Spinal cord (tissue), 10 donors: Measurements from ENCODE around the gene MEAK7. TPM values are rescaled to one million over a fixed set of nuclear protein-coding genes. Genes with fewer than 3 reads are reported as not detected.

Source experiments
- DNase-seq, 6 donors: peaks; one replicate each; pipeline versions ENCODE4 v3.0.0 to v3.0.0-alpha.2; 2013 to 2015; ENCODE audit warnings: low spot score in 6 of 6, low read depth in 4 of 6
- H3K27ac ChIP-seq: one replicate; pipeline ENCODE4 v1.5.1; 2013; ENCODE audit warnings: low read depth, low read length, control low read depth
- H3K27me3 ChIP-seq: one replicate; pipeline ENCODE4 v1.6.1; 2013; ENCODE audit warnings: low read length; ENCODE audit not compliant: control insufficient read depth, insufficient read depth
- H3K36me3 ChIP-seq: one replicate; pipeline ENCODE4 v1.6.1; 2013; ENCODE audit warnings: low read length; ENCODE audit not compliant: control insufficient read depth, insufficient read depth
- H3K4me1 ChIP-seq: one replicate; pipeline ENCODE4 v1.6.1; 2013; ENCODE audit warnings: low read length; ENCODE audit not compliant: control insufficient read depth, insufficient read depth
- H3K4me3 ChIP-seq: one replicate; pipeline ENCODE4 v1.5.1; 2013; ENCODE audit warnings: low read depth, low read length, control low read depth
- H3K9me3 ChIP-seq: one replicate; pipeline ENCODE4 v1.6.1; 2013; ENCODE audit warnings: low read length; ENCODE audit not compliant: control insufficient read depth, insufficient read depth
- WGBS: methylation state at CpG from one replicate; pipeline ENCODE4 v1.1.5; 2013; ENCODE audit warnings: missing lambda C conversion rate; ENCODE audit not compliant: insufficient coverage; 5-methylcytosine and 5-hydroxymethylcytosine counted together
- polyA plus RNA-seq, 2 donors: library from polyadenylated mRNA; unstranded; fragments of 120-200 nt; gene quantifications; one replicate each; pipeline ENCODE4 v1.2.1, GENCODE V29; 2013; ENCODE audit not compliant: insufficient read length in 2 of 2
- total RNA-seq, 2 donors: library from RNA; depleted of rRNA in 1 of 2; stranded (reverse); fragments of 120-200 nt in 1 of 2; fragments of >200 nt in 1 of 2; gene quantifications; one replicate each; pipeline versions ENCODE4 v1.2.3 to v1.2.4, GENCODE V29; 2013 to 2014
- donor health status: healthy.

Gene MEAK7
- total and polyA plus RNA-seq, 4 donors: 9.2 to 14.3 (median 12.3) TPM

DNA sequence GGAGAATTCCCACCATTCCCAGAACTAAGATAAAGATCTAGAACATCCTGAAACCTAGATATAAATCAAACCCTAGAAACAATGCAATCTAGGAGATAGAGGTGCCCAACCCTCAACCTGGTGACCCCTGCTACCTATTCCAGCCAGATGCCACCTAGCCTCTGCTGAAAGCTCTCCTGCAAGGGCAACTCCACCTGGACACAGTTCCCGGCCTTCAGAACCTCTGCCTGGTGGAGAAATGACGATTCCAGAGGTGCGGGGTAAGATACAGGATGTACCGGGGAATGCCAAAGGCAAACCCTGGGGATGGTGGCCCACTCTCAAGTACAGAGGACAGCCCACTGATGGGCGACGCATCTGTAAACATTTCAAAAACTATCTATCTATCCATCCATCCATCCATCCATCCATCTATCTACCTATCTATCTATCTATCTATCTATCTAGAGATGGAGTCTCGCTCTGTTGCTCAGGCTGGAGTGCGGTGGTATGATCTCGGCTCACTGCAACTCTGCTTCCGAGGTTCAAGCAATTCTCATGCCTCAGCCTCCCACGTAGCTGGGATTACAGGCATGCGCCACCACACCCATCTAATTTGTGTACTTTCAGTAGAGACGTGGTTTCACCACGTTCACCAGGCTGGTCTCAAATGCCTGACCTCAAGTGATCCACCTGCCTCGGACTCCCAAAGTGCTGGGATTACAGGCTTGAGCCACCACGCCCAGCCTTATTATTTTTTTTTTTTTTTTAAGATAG lies 19.0 kb downstream of the MEAK7 start:
- H3K27me3 ChIP-seq: no peaks in the 10 kb centered on the region
- 94% methylated on average over 9 of the region's 16 CpGs for WGBS
- H3K9me3 ChIP-seq: no peaks in the 10 kb centered on the region
- H3K4me1 ChIP-seq: peaks cover 40% of the 10 kb centered on the region
- no peak overlapping the region for H3K27ac ChIP-seq
- DNase-seq: no peak
- H3K36me3 ChIP-seq: peaks cover 64% of the 10 kb centered on the region
- H3K4me3 ChIP-seq: no peak overlapping the region

DNA sequence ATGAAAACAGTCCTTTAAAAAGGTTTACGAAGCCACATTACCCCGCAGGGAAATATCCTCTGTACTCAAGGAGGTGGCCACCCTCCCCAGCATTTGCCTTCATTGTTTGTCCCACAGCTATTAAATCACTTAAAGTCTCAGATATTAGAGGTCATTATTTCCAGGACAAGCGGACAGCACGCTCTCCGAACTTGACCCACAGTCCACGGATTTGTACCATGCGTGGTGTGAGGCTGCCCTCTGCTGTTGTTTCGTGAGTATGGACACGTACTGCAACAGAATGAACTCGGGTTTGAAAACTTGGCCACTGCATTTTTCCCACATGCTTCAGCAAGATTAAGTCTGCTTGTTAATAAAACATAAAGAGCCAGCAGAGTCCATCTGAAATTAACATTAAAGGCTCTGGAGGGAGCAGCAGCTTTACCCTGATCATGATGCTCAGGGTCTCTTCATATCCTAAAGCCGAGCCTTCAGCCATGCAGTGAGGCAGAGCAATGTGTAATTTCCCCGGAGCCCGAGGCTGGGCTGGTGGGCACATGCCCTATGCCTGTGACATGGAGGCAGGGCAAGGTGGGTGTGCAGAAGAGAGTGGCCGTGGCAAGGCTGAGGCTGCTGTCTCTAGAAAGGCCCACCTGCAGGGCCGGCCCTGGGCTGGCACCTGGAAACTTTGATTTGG lies 19.7 kb downstream of the MEAK7 start:
- Histone ChIP-seq H3K4me1 (peaks cover 43% of the 10 kb centered on the region), H3K4me3 (no peak overlapping the region), H3K36me3 (peaks cover 71% of the 10 kb centered on the region), H3K9me3 (no peaks in the 10 kb centered on the region), H3K27ac (no peak overlapping the region), H3K27me3 (no peaks in the 10 kb centered on the region)
- 44% methylated on average over 12 of the region's 15 CpGs for WGBS
- peak; percentile 47 to 92 (median 72) for DNase-seq

DNA sequence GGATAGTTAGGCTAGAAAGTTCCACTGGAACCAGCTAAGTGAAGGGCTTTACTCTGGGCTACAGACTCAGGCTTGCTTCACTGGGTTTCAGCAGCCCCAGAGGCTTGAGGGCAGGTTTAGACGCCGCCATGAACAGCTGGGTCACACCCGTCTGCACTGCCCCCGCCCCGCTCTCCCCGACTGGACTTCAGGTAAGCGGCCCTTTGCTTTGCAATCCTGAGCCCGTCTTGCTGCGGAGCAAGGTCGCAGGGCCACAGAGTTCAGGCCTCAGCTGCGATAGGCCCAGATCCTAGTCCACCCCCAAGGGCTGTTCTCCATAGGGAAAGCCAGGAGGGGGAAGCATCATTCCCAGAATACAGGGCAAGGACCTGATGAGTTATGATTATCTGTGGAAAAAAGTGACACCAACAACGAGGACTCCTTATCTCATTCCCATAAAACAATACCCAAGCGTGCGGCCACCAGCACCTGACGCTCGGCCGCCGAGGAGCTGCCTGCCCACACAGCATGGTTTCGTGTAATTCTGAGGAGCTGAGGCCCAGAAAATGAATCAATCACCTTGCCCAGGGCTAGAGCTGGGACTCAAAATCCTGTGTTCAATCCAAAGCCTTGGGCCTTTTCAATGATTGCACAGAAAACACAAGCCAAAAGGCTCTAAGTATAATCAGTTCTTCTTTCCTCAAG lies 20.4 kb downstream of the MEAK7 start:
- Histone ChIP-seq H3K4me1 (peaks cover 43% of the 10 kb centered on the region), H3K36me3 (peaks cover 75% of the 10 kb centered on the region), H3K9me3 (no peaks in the 10 kb centered on the region), H3K27ac (no peak overlapping the region), H3K4me3 (no peak overlapping the region), H3K27me3 (no peaks in the 10 kb centered on the region)
- WGBS: 83% methylated on average over 18 of the region's 19 CpGs
- no peak for DNase-seq

DNA sequence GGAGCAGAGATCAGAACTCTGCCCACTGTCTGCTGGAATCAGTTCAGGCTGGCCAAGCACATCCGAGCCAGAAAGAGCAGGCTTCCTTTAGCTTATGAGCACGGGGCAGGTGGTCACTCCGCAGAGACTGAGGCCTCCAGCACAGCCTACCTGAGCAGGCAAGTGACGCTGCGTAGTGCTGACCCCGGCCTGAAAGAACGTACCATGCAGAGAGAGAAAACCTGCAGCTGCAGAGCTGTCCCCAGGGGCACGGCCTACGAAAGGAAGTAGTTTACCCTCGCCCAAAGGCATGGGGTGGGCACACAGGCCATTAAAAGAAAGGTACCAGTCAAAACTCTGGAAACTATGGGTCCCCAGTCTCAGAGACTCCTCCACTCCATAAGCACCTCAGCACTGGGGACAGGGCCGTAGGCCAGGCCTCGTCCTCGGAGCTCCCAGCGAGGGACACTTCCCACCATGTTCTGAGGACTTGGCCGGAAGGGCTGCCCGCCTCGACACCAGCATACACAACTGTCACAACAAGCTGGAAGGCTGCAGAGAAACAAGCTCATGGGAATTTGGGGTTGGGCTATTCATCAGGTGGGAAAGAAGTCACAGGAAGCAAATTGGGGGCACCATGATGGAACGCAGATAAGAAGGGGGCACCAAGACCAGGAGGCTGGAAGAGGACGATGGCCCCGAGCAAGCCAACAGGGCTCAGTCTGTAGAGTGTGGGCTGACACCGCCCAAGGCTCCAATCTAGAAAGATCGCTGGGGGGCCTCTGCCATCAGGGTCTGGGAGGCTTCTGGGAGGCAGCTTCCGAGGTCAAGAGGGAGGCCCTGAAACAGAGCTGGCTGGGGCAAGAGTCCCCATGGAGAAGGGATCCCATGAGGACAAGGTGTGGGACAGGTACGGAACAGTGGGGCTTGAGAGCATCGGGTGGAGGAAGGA lies 21.2 kb downstream of the MEAK7 start:
- no peak for DNase-seq
- H3K9me3 ChIP-seq: no peaks in the 10 kb centered on the region
- peaks cover 46% of the 10 kb centered on the region for H3K4me1 ChIP-seq
- H3K36me3 ChIP-seq: peaks cover 75% of the 10 kb centered on the region
- H3K4me3 ChIP-seq: no peak overlapping the region
- 95% methylated on average over 23 of the region's 25 CpGs for WGBS
- H3K27me3 ChIP-seq: no peaks in the 10 kb centered on the region
- no peak overlapping the region for H3K27ac ChIP-seq

DNA sequence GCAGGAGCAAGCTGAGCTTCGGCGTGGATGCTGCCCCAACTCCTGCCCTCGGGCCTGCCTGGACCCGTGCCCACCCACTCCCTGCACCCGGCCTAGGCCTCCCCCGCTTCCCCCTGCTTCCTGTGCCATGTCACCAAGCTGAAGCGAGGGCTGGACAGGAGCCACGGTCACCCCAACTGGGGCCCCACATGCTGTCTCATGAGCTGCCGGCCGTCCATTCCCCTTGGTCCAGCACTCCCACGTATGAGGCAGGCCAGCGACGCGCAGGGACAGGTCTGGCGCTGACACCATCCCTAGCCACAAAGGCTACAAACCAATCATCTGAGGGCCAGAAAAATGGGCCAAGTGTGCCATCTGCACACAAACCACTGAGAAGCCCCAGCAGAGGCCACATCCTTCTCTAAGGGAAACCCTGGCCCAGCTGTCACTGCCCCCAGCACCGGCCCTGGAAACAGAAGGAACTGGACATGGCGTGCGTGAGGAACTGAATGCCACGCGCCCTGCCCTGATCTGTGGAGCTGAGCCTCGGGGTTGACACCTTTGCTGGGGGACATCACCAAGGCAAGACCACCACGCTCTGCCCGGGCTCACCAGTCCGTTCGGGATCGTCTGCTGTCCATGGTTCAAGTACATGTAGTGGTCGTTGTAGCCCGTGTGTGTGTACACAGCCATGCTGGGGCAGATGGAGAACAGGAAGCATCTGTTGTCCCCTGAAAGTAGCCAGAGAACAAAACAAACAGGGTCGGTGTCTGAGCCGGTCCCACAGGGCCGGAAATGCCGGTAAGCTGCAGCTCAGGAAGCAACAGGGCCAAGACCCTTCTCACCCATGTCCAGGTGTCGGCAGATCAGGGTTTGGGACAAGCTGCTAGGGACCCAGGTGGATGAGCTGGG lies 22.2 kb downstream of the MEAK7 start:
- H3K27me3 ChIP-seq: no peaks in the 10 kb centered on the region
- peaks cover 46% of the 10 kb centered on the region for H3K4me1 ChIP-seq
- no peaks in the 10 kb centered on the region for H3K9me3 ChIP-seq
- peaks cover 70% of the 10 kb centered on the region for H3K36me3 ChIP-seq
- peak overlapping the region; percentile 71 for H3K27ac ChIP-seq
- DNase-seq: peak in 3 of 6 donors; percentile 35 to 75 (median 69)
- WGBS: 44% methylated on average over 32 of the region's 33 CpGs
- H3K4me3 ChIP-seq: no peak overlapping the region

DNA sequence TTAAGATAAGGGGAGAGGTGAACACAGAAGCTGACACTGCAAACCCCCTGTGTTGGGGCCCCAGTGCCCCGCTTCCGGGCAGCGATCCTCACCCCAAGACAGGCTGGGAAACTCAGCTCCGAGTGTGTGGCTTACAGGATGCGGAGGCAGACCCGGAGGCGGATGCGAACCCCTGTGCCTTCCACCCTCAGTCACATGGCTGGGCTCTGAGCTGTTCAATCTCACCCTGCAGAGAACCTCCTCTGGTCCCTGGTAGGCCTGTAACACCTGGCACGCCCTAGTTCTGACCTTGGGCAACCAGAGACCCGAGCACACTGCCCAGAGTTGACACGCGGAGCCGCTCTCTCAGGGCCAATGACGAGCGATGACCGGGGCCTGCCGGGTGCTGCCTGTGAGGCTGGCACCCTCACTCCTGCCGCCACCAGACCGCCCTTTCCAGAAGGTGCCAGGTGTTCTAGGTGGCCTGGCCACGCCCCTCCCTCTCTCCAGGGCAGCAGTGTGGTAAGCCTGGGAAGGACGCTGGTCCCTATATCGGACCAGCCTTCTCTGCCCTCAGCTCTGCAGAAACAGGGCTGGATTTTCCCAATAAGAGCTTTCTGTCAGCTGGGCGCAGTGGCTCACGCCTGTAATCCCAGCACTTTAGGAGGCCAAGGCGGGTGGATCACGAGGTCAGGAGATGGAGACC lies 23.3 kb downstream of the MEAK7 start:
- Histone ChIP-seq H3K9me3 (no peaks in the 10 kb centered on the region), H3K27me3 (no peaks in the 10 kb centered on the region), H3K4me1 (peaks cover 46% of the 10 kb centered on the region), H3K27ac (peak overlapping the region; percentile 71), H3K36me3 (peaks cover 63% of the 10 kb centered on the region), H3K4me3 (no peak overlapping the region)
- 95% methylated on average over 22 of the region's 26 CpGs for WGBS
- no peak for DNase-seq

DNA sequence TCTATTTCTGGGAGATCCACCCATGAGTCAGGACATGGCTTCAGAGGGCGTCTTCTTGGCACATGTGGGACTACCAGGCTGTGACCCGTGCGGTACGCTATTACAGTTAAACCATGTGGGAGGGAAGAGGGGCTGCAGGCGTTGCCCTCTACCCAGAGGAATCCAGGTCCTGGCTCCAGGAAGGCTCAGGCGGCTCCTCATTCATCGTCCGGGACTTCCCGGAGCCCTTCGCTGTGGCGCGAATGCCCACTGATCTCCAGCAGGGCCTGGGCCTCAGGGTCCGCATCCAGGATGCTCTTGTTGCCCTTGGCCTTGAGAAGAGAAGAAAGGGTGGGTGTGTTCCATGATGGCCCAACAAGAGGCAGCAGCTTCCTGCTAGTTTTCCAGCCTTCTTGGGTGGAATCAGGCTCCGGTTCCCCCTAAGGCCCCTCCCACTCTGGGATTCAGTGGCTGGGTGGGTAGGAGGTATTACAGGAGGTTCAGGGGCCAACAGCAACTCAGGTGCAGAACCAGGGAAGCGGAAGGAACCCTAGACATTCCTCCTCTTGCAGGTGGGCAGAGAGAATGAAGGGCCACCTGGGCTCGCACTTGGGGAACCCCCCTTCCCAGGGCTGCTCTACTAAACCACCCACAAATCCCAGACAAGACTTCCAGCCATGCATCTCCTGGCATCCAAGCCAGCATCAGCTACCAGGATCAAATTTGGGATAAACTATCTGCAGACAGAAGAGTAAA lies 24.6 kb downstream of the MEAK7 start:
- Histone ChIP-seq H3K27me3 (no peaks in the 10 kb centered on the region), H3K9me3 (no peaks in the 10 kb centered on the region), H3K36me3 (peaks cover 52% of the 10 kb centered on the region), H3K4me1 (peaks cover 42% of the 10 kb centered on the region), H3K4me3 (no peak overlapping the region), H3K27ac (no peak overlapping the region)
- DNase-seq: no peak
- 94% methylated on average over 14 of the region's 16 CpGs for WGBS
